Coronary artery (tissue), 2 donors: ENCODE measurements around the gene PDRG1.

ENCODE experiments used
- DNase-seq: peaks from one replicate; pipeline ENCODE4 v3.0.0-alpha.2; 2017; ENCODE audit warnings: low spot score
- H3K27ac ChIP-seq, 2 donors: fragments of 200-600 bp; sonication (generic); one replicate each; pipeline ENCODE4 v1.5.1; 2016 to 2019
- H3K4me3 ChIP-seq: fragments of 200-600 bp; sonication (generic); 2 replicates; pipeline ENCODE4 v1.5.1; 2016; ENCODE audit warnings: mild to moderate bottlenecking, moderate library complexity
- CTCF ChIP-seq: fragments of 200-600 bp; sonication (generic); IDR thresholded peaks from one replicate; pipeline ENCODE4 v1.5.1; 2019; ENCODE audit warnings: antibody characterized with exemption

Gene PDRG1

GRCh38 chr20:31915491-31916280, 36.2 kb downstream of the PDRG1 start:
- TF ChIP-seq CTCF: no peak
- no peak for DNase-seq
- no peak overlapping the region for H3K27ac ChIP-seq
- no peak overlapping the region for H3K4me3 ChIP-seq

GRCh38 chr20:31914170-31914569, 37.7 kb downstream of the PDRG1 start:
- no peak overlapping the region for H3K27ac ChIP-seq
- no peak overlapping the region for H3K4me3 ChIP-seq
- TF ChIP-seq CTCF: no peak
- no peak for DNase-seq

DNA sequence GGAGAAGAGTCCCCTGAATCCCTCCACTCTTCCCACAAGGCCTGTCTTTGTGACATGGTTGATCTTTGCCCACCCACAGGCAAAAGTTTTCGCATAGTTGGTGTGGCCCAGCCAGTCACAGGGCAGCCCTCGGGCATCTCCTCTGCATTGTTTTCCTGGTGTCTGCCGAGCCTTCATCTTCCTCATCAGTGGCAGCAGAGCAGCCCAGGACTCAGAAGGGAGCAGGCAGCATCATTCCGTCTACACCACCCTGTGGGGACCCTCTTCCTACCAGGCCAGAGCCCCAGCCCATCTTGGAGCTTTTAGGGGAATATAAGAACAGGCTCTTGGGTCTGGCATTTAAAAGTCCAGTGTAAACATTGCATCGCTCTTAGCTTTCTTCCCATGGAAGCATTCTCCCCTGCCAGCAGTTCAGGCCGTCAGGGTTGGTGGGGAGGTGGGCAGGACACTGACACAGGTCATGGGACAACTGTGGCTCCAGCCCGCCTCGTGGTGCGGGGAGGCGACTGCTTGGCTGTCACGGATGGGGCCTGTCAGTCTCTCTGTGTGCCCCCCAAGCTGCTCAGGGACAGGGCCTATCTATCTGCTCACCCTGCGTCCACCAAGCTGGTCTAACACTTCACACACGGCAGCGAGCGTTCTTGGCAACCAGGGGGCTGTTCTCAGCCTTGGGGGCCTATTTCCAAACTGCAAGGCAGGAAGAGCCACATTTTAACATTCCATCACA, 38.3 kb downstream of the PDRG1 start:
- DNase-seq: no peak
- no peak for TF ChIP-seq CTCF
- no peak overlapping the region for H3K4me3 ChIP-seq
- H3K27ac ChIP-seq: no peak overlapping the region

DNA sequence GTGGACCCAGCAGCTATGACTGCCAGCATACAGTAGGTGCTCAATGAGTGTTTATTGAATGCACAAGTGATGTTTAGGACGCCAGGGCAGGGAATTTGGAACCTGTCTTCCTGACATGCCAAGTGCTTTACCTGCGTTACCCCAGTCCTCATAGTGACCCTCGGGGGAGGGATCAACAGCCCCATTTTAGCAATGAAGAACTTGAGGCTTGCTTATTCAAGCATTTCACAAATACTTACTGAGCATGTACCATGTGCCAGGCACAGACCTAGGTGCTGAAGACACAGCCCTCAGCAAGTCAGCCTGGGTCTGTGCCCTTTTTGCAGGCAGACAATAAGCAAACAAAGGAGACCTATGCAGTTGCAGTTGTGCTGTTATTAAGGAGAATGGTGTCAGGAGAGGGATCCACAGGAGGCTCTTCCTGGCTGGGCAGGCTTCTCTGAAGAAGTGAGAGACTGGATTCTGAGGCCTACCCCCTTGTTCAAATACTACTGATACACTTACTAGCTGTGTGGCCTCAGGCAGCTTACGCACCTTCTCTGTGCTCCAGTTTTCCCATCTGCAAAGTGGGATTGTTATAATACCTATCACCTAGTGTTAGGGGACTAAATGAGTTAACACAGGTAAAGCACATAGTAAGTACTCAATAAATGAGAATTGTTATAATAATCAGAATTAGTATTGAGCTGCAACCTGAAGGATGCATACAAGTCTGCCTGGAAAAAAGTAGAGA, 41.6 kb downstream of the PDRG1 start:
- Histone ChIP-seq H3K4me3 (no peak overlapping the region), H3K27ac (no peak overlapping the region)
- TF ChIP-seq CTCF: no peak
- DNase-seq: no peak

DNA sequence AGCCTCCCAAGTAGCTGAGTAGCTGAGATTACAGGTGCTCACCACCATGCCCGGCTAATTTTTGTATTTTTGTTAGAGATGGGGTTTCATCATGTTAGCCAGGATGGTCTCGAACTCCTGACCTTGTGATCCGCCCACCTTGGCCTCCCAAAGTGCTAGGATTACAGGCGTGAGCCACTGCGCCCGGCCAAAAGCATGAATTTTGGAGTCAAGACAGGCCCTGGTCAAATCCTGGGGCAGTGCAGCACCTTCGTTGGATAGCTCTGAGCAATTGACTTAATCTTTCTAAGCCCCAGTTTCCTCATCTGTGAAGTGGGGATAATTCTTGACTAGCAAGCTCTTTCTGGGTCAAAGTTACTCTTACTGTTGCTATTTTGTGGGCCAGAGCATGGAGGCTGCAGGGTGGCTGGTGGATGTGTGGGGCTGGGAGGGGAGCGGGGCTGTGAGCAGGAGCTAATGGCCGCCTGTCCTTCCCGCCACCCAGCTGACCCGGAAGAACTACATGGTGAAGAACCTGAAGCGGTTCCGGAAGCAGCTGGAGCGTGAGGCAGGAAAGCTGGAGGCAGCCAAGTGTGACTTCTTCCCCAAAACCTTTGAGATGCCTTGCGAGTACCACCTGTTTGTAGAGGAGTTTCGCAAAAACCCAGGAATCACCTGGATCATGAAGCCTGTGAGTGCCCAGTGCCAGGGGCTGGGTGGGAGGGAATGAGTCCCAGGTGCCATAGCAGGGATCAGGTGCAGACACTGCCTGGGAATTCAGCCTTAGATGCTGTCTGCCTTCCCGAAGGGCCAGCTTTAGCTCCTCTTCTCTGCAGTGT, 42.4 kb downstream of the PDRG1 start:
- no peak overlapping the region for H3K4me3 ChIP-seq
- no peak overlapping the region for H3K27ac ChIP-seq
- no peak for DNase-seq
- TF ChIP-seq CTCF: no peak

DNA sequence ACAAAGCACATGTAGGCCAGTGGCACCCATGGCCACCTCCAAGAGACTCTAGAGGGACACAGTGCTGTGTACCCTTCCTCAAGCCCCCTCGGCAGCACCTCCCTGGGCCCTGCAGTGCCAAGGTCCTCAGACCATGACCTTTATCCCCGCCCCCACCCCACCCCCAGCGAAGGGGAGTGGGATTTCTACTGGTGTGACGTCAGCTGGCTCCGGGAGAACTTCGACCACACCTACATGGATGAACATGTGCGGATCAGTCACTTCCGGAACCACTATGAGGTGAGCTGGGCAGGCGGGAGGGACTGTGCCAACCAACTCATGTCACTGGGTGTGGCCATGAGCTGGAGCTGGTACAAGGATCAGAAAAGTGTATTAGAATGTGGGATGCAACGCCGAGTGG, 43.4 kb downstream of the PDRG1 start:
- no peak for TF ChIP-seq CTCF
- peak; percentile 59 for DNase-seq
- Histone ChIP-seq H3K27ac (no peak overlapping the region), H3K4me3 (no peak overlapping the region)
